Liver (tissue), 9 donors: ENCODE data around the gene RASEF. TPM values are rescaled to one million over a fixed set of nuclear protein-coding genes. Genes with fewer than 3 reads are reported as not detected.

Experiments
- DNase-seq: peaks from one replicate; pipeline ENCODE4 v3.0.0-alpha.2; 2017; ENCODE audit warnings: low spot score
- H3K27ac ChIP-seq, 2 donors: one replicate each; pipeline ENCODE4 v1.7.0; 2013; ENCODE audit warnings: inconsistent platforms in 2 of 2, low read length in 2 of 2, control low read depth in 1 of 2, low read depth in 1 of 2, mild to moderate bottlenecking in 1 of 2
- H3K27me3 ChIP-seq, 4 donors: one replicate each; pipeline versions ENCODE4 v1.6.1 to v1.7.0; 2013; ENCODE audit warnings: low read length in 3 of 4, inconsistent platforms in 1 of 4, mild to moderate bottlenecking in 1 of 4, moderate library complexity in 1 of 4; ENCODE audit not compliant: control insufficient read depth in 4 of 4, insufficient read depth in 4 of 4
- H3K36me3 ChIP-seq, 4 donors: one replicate each; pipeline versions ENCODE4 v1.6.1 to v1.7.0; 2013; ENCODE audit warnings: low read length in 3 of 4, mild to moderate bottlenecking in 3 of 4, low read depth in 1 of 4, moderate library complexity in 1 of 4; ENCODE audit not compliant: control insufficient read depth in 4 of 4, insufficient read depth in 3 of 4
- H3K4me1 ChIP-seq, 4 donors: one replicate each; pipeline versions ENCODE4 v1.6.1 to v1.7.0; 2013; ENCODE audit warnings: low read length in 3 of 4, mild to moderate bottlenecking in 3 of 4, moderate library complexity in 1 of 4; ENCODE audit not compliant: control insufficient read depth in 4 of 4, insufficient read depth in 4 of 4
- H3K4me3 ChIP-seq, 3 donors: one replicate each; pipeline versions ENCODE4 v1.6.1 to v1.7.0; 2013; ENCODE audit warnings: low read length in 3 of 3, control low read depth in 1 of 3, low read depth in 1 of 3, mild to moderate bottlenecking in 1 of 3
- H3K9ac ChIP-seq, 2 donors: one replicate each; pipeline ENCODE4 v1.7.0; 2013; ENCODE audit warnings: low read length in 2 of 2, mild to moderate bottlenecking in 2 of 2, moderate library complexity in 2 of 2, control low read depth in 1 of 2, low read depth in 1 of 2
- H3K9me3 ChIP-seq, 4 donors: one replicate each; pipeline versions ENCODE4 v1.6.1 to v1.7.0; 2013; ENCODE audit warnings: low read length in 3 of 4; ENCODE audit not compliant: control insufficient read depth in 4 of 4
- FOXA2 ChIP-seq: IDR thresholded peaks from 2 replicates; pipeline ENCODE4 v1.6.1; 2016; ENCODE audit warnings: antibody characterized with exemption
- NR2F2 ChIP-seq: IDR thresholded peaks from 2 replicates; pipeline ENCODE4 v1.6.1; 2016; ENCODE audit warnings: antibody characterized with exemption
- RAD21 ChIP-seq, 2 donors: IDR thresholded peaks; 2 replicates each; pipeline ENCODE4 v1.6.1; 2016; ENCODE audit warnings: antibody characterized with exemption in 2 of 2, mild to moderate bottlenecking in 2 of 2
- RXRA ChIP-seq, 2 donors: IDR thresholded peaks; 2 replicates each; pipeline ENCODE4 v1.6.1; 2017 to 2018; ENCODE audit warnings: antibody characterized with exemption in 2 of 2, mild to moderate bottlenecking in 1 of 2
- SP1 ChIP-seq: IDR thresholded peaks from 2 replicates; pipeline ENCODE4 v1.6.1; 2018; ENCODE audit warnings: antibody characterized with exemption, mild to moderate bottlenecking
- TAF1 ChIP-seq: conservative IDR thresholded peaks from 2 replicates; pipeline ENCODE4 v1.6.1; 2016; ENCODE audit warnings: antibody characterized with exemption, mild to moderate bottlenecking
- WGBS: extraction: QIAGEN DNeasy Blood & Tissue Kit; methylation state at CpG from one replicate; pipeline ENCODE4 v1.1.7; 2013; 5-methylcytosine and 5-hydroxymethylcytosine counted together
- polyA plus RNA-seq, 2 donors: library from polyadenylated mRNA; stranded (reverse) in 1 of 2; unstranded in 1 of 2; fragments of 200-250 nt in 1 of 2; fragments of >200 nt in 1 of 2; fragmentation: Nextera tagmentation in 1 of 2; extraction: Ambion mirVana in 1 of 2; gene quantifications; one replicate each; pipeline versions ENCODE4 v1.2.1 to v1.2.3, GENCODE V29; 2013 to 2015
- total RNA-seq, 2 donors: library from RNA; depleted of rRNA; stranded (reverse); fragments of >200 nt; gene quantifications; one replicate each; pipeline ENCODE4 v1.2.3, GENCODE V29; 2014
- TF ChIP-seq, protein P1 (sequence below): IDR thresholded peaks from 2 replicates; pipeline ENCODE4 v1.6.1; 2016; ENCODE audit warnings: antibody characterized with exemption
- TF ChIP-seq, protein P2 (sequence below): fragments of 150-350 bp; IDR thresholded peaks from 2 replicates; pipeline ENCODE4 v1.5.1; 2017; ENCODE audit warnings: improper control_type of control experiment, low read depth, low read length; ENCODE audit not compliant: missing input control
- TF ChIP-seq, protein P3 (sequence below): IDR thresholded peaks from 2 replicates; pipeline ENCODE4 v1.6.1; 2016; ENCODE audit warnings: antibody characterized with exemption
- TF ChIP-seq, protein P4 (sequence below): IDR thresholded peaks from 2 replicates; pipeline ENCODE4 v1.6.1; 2016; ENCODE audit warnings: antibody characterized with exemption
- donor health status: healthy.
- donor health status: healthy.
- donor health status: healthy.
- donor health status: healthy.
- donor health status: healthy.

Gene RASEF
- total and polyA plus RNA-seq, 4 donors: 0.14 to 1.5 (median 0.39) TPM

DNA sequence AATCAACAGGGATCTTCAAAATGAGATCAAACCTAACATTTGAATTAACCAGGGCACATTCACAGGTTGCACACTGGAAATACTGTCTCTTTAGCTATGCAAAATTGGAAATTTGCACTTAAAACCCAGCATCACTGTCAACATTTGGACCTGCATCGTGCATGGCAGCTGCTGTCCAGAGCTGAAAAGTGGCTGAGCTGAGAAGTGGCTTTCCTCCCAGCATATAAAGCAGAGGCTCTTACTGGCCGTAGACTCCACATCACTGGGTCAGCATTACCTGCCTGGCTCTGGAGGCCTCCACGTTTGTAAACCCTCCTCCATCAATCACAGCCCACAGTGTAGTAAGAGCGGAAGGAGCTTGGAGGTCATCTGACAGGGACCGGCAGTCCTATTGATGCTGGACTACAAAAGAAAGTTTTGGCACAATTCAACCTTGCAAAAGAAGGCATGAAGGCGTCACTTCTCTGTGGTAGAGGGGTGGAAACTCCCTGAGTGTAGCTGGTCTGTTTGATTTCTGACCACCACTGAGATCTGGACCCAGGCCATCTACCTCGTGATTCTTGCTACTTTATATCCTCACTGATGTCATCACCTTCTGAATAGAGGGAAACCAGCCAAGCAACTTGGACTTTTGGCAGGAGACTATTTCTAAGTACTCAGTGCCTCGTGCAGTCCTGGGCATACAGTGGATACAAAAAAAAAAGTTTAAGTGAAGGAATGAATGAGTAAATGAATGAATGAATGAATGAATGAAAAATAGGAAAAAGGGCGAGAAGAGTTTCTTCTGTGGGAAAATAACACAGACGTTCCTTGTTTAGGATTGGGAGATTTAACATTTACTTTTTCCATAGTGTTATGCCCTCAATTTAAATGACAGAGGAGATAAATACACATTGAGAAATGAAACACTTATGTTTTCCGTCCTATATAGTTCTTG, 14.8 kb downstream of the RASEF start (continued):
- TF ChIP-seq, protein P1, sequence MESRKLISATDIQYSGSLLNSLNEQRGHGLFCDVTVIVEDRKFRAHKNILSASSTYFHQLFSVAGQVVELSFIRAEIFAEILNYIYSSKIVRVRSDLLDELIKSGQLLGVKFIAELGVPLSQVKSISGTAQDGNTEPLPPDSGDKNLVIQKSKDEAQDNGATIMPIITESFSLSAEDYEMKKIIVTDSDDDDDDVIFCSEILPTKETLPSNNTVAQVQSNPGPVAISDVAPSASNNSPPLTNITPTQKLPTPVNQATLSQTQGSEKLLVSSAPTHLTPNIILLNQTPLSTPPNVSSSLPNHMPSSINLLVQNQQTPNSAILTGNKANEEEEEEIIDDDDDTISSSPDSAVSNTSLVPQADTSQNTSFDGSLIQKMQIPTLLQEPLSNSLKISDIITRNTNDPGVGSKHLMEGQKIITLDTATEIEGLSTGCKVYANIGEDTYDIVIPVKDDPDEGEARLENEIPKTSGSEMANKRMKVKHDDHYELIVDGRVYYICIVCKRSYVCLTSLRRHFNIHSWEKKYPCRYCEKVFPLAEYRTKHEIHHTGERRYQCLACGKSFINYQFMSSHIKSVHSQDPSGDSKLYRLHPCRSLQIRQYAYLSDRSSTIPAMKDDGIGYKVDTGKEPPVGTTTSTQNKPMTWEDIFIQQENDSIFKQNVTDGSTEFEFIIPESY: no peak
- no peak for TF ChIP-seq RAD21 (IDR thresholded peaks at IDR 0.05)

DNA sequence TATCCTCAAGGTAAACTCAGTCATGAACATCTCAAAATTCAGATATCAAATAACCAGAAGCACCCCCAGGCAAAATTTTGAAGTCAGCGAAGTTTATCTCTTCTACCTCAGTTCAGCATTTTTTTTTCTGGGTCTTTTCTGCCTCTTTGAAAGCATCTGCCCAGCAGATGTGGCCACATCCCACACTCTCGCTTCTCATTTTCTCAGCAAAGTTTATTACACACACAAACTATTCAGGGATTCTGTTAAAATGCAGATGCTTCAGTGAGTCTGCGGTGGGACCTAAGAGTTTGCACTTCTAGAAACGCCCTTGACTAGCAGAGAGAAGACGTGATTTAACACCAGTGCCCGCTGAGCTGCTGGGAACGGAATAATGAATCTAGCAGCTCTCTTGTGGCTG, 19.3 kb downstream of the RASEF start:
- Histone ChIP-seq H3K4me3 (no peak overlapping the region), H3K27ac (no peak overlapping the region), H3K9ac (no peak overlapping the region), H3K4me1 (no peaks in the 10 kb centered on the region), H3K36me3 (no peaks in the 10 kb centered on the region), H3K9me3 (no peaks in the 10 kb centered on the region), H3K27me3 (no peaks in the 10 kb centered on the region)
- 82% methylated on average over 7 of the region's 7 CpGs for WGBS
- no peak for DNase-seq
- TF ChIP-seq SP1 (no peak), NR2F2 (no peak), TAF1 (no peak)
- TF ChIP-seq, protein P2, sequence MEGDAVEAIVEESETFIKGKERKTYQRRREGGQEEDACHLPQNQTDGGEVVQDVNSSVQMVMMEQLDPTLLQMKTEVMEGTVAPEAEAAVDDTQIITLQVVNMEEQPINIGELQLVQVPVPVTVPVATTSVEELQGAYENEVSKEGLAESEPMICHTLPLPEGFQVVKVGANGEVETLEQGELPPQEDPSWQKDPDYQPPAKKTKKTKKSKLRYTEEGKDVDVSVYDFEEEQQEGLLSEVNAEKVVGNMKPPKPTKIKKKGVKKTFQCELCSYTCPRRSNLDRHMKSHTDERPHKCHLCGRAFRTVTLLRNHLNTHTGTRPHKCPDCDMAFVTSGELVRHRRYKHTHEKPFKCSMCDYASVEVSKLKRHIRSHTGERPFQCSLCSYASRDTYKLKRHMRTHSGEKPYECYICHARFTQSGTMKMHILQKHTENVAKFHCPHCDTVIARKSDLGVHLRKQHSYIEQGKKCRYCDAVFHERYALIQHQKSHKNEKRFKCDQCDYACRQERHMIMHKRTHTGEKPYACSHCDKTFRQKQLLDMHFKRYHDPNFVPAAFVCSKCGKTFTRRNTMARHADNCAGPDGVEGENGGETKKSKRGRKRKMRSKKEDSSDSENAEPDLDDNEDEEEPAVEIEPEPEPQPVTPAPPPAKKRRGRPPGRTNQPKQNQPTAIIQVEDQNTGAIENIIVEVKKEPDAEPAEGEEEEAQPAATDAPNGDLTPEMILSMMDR: no peak
- TF ChIP-seq, protein P3, sequence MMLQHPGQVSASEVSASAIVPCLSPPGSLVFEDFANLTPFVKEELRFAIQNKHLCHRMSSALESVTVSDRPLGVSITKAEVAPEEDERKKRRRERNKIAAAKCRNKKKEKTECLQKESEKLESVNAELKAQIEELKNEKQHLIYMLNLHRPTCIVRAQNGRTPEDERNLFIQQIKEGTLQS: no peak

DNA sequence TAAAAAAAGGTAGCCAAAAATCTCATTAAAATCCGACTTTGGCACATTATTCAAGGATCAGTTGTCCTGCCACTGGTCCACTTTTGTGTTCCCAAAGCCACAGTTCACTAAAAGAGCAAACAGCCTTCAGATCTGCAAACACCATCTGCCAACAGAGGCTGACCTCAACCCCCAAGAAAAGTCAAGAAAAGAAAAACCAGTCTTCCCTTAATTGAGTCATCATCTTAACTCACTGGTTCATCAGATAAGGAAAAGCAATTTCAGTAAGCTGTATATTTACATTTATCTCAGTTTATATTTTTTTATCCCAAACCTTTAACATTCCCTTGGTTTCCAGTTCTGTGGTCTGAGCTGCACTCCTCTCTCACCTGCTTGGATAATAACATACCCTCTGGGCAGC, 21.2 kb downstream of the RASEF start:
- WGBS: 31% methylated on average over 1 of the region's 1 CpG
- no peak for DNase-seq

DNA sequence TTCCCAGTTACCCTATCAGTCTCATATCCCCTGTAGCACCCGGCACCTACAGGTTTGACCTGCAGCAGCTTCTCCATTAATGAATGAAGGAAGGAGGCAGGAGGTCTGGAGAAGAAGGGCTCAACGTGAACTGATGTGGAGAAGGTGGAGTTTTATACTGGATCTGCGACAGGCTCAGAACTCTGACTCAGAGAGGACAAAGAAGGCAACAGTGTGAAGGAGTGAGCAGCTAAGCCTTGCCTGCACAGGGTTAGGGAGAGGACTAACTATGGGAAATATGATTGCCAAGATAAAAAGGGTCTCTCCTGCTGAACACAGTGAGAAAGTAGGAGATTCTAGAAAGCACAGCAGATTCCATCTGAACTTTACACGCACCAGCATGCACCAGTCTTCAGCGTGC, 23.6 kb downstream of the RASEF start:
- DNase-seq: no peak
- no peaks in the 10 kb centered on the region for H3K4me1 ChIP-seq
- TF ChIP-seq, protein P4, sequence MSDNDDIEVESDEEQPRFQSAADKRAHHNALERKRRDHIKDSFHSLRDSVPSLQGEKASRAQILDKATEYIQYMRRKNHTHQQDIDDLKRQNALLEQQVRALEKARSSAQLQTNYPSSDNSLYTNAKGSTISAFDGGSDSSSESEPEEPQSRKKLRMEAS: no peak
- no peak for TF ChIP-seq RXRA (IDR thresholded peaks at IDR 0.05)
- no peak for TF ChIP-seq FOXA2
- no peaks in the 10 kb centered on the region for H3K9me3 ChIP-seq
- H3K27me3 ChIP-seq: no peaks in the 10 kb centered on the region
- no peaks in the 10 kb centered on the region for H3K36me3 ChIP-seq
- H3K4me3 ChIP-seq: no peak overlapping the region
- no peak overlapping the region for H3K27ac ChIP-seq
- H3K9ac ChIP-seq: no peak overlapping the region
- 86% methylated on average over 5 of the region's 5 CpGs for WGBS

More for the DNA sequence above, 21.2 kb downstream of the RASEF start:
- Histone ChIP-seq H3K27me3 (no peaks in the 10 kb centered on the region), H3K9me3 (no peaks in the 10 kb centered on the region), H3K27ac (no peak overlapping the region), H3K4me3 (no peak overlapping the region), H3K9ac (no peak overlapping the region), H3K36me3 (no peaks in the 10 kb centered on the region), H3K4me1 (no peaks in the 10 kb centered on the region)
- no peak for TF ChIP-seq SP1
